Neural cell (in vitro differentiated cells): Measurements from ENCODE around the gene ATP13A3. TPM values are rescaled to one million over a fixed set of nuclear protein-coding genes. Genes with fewer than 3 reads are reported as not detected.
"Not testable (repeated sequence)": the region's sequence is repeated elsewhere in the genome, so short reads cannot be mapped to it uniquely, and the experiment has no call there.

Source experiments
- H2AFZ ChIP-seq: fragments of 200-600, 300-800 bp; sonication (generic), shearing (Covaris generic); 2 replicates; pipeline ENCODE4 v1.6.0; 2014; ENCODE audit warnings: low read depth, mild to moderate bottlenecking, antibody characterized with exemption, low read length, moderate library complexity
- H3F3A ChIP-seq: fragments of 200-600 bp; shearing (Covaris generic); 2 replicates; pipeline ENCODE4 v1.6.1; 2016; ENCODE audit warnings: mild to moderate bottlenecking, moderate library complexity, mixed read lengths, antibody characterized with exemption, low read length; ENCODE audit not compliant: insufficient read depth, poor library complexity, severe bottlenecking
- H3K27ac ChIP-seq: fragments of 200-600, 300-800 bp; sonication (generic), shearing (Covaris generic); 2 replicates; pipeline ENCODE4 v1.5.1; 2014; ENCODE audit warnings: mild to moderate bottlenecking, low read length, moderate library complexity
- H3K27me3 ChIP-seq: fragments of 300-800, 200-600 bp; sonication (generic), shearing (Covaris generic); 2 replicates; pipeline ENCODE4 v1.6.0; 2014; ENCODE audit warnings: mild to moderate bottlenecking, low read depth, low read length, moderate library complexity; ENCODE audit not compliant: insufficient read depth
- H3K36me3 ChIP-seq: fragments of 300-800, 200-600 bp; sonication (generic), shearing (Covaris generic); 2 replicates; pipeline ENCODE4 v1.5.1; 2014; ENCODE audit warnings: mild to moderate bottlenecking, antibody characterized with exemption, low read length, moderate library complexity; ENCODE audit not compliant: insufficient read depth
- H3K4me2 ChIP-seq: fragments of 300-800, 200-600 bp; sonication (generic), shearing (Covaris generic); 2 replicates; pipeline ENCODE4 v1.6.0; 2014; ENCODE audit warnings: mild to moderate bottlenecking, low read length
- H3K4me3 ChIP-seq: fragments of 300-800, 200-600 bp; sonication (generic), shearing (Covaris generic); 2 replicates; pipeline ENCODE4 v1.5.1; 2014; ENCODE audit warnings: mild to moderate bottlenecking, low read length, moderate library complexity
- H3K79me2 ChIP-seq: fragments of 200-600 bp; shearing (Covaris generic); replicated peaks from 2 replicates; pipeline ENCODE4 v1.6.0; 2014; ENCODE audit warnings: mild to moderate bottlenecking, low read length, moderate library complexity; ENCODE audit not compliant: insufficient read depth
- H3K9ac ChIP-seq: fragments of 300-800, 200-600 bp; sonication (generic), shearing (Covaris generic); 2 replicates; pipeline ENCODE4 v1.6.1; 2016; ENCODE audit warnings: mild to moderate bottlenecking, low read length, mixed read lengths
- H3K9me2 ChIP-seq: fragments of 200-600 bp; shearing (Covaris generic); 2 replicates; pipeline ENCODE4 v1.6.1; 2016; ENCODE audit warnings: mild to moderate bottlenecking, low read length, mixed read lengths; ENCODE audit not compliant: insufficient read depth
- H3K9me3 ChIP-seq: fragments of 200-600, 300-800 bp; sonication (generic), shearing (Covaris generic); 2 replicates; pipeline ENCODE4 v1.6.1; 2016; ENCODE audit warnings: mild to moderate bottlenecking, mixed run types, low read length, moderate library complexity, mixed read lengths
- H4K20me1 ChIP-seq: fragments of 200-600 bp; shearing (Covaris generic); 2 replicates; pipeline ENCODE4 v1.6.1; 2016; ENCODE audit warnings: mild to moderate bottlenecking, mixed run types; ENCODE audit not compliant: insufficient read depth
- EP300 ChIP-seq: fragments of 450-650 bp; conservative IDR thresholded peaks from 2 replicates; pipeline ENCODE4 v1.6.1; 2014; ENCODE audit warnings: antibody characterized with exemption, mild to moderate bottlenecking, moderate library complexity; ENCODE audit not compliant: poor library complexity, severe bottlenecking
- EZH2 ChIP-seq: fragments of 200-600, 300-800 bp; shearing (Covaris generic), sonication (generic); IDR thresholded peaks from 2 replicates; pipeline ENCODE4 v1.6.1; 2014; ENCODE audit warnings: antibody characterized with exemption, low read length, borderline replicate concordance, mild to moderate bottlenecking; ENCODE audit not compliant: insufficient read depth, poor library complexity, severe bottlenecking
- MXI1 ChIP-seq: fragments of 450-650 bp; conservative IDR thresholded peaks from 2 replicates; pipeline ENCODE4 v1.6.1; 2014; ENCODE audit warnings: antibody characterized with exemption, mild to moderate bottlenecking; ENCODE audit not compliant: poor library complexity, severe bottlenecking
- POLR2AphosphoS5 ChIP-seq: IDR thresholded peaks from 2 replicates; pipeline ENCODE4 v1.6.1; 2012
- RAD21 ChIP-seq: fragments of 450-650 bp; conservative IDR thresholded peaks from 2 replicates; pipeline ENCODE4 v1.6.1; 2014; ENCODE audit warnings: antibody characterized with exemption, mild to moderate bottlenecking, moderate library complexity
- SMC3 ChIP-seq: fragments of 450-650 bp; conservative IDR thresholded peaks from 2 replicates; pipeline ENCODE4 v1.6.1; 2014; ENCODE audit warnings: antibody characterized with exemption, mild to moderate bottlenecking, moderate library complexity; ENCODE audit not compliant: poor library complexity
- TAF1 ChIP-seq: IDR thresholded peaks from 2 replicates; pipeline ENCODE4 v1.6.1; 2012; ENCODE audit warnings: low read depth
- polyA plus RNA-seq: library from polyadenylated mRNA; depleted of rRNA; stranded (reverse); fragments of >200 nt; gene quantifications from 2 replicates; pipeline ENCODE4 v1.2.3, GENCODE V29; 2014
- TF ChIP-seq, protein P1 (sequence below): IDR thresholded peaks from 2 replicates; pipeline ENCODE4 v1.6.1; 2012; ENCODE audit warnings: borderline replicate concordance
- TF ChIP-seq, protein P2 (sequence below): fragments of 450-650 bp; IDR thresholded peaks from 2 replicates; pipeline ENCODE4 v1.5.1; 2014; ENCODE audit warnings: antibody characterized with exemption, mild to moderate bottlenecking, moderate library complexity; ENCODE audit not compliant: poor library complexity, severe bottlenecking

ATP13A3 gene
- polyA plus RNA-seq, 1 donor from 2014 or later = 64.7 TPM

DNA sequence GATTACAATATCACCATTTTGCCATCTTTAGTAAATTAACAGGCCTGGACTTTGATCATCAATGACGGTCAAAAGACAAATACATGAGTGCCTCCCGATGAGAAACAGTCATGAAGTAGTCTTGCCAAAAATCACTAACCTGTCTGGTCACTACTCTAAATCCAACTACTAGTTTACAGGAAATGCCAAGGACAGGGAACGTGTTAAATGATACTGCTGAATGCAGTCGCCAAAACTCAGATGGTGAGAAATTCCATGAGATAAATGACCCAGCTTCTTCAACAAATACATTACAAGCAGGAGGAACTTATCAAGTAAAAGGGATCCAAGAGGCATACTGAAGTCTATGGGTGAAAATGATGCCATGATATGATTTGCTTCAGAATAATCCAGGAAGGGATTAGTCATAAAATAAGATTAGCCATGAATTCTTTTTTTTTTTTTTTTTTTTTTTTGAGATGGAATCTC, 35.8 kb upstream of the ATP13A3 start:
- TF ChIP-seq EZH2 (no peak), EP300 (no peak), RAD21 (no peak), POLR2AphosphoS5 (no peak), MXI1 (no peak), TAF1 (no peak), SMC3 (no peak)
- TF ChIP-seq, protein P1, sequence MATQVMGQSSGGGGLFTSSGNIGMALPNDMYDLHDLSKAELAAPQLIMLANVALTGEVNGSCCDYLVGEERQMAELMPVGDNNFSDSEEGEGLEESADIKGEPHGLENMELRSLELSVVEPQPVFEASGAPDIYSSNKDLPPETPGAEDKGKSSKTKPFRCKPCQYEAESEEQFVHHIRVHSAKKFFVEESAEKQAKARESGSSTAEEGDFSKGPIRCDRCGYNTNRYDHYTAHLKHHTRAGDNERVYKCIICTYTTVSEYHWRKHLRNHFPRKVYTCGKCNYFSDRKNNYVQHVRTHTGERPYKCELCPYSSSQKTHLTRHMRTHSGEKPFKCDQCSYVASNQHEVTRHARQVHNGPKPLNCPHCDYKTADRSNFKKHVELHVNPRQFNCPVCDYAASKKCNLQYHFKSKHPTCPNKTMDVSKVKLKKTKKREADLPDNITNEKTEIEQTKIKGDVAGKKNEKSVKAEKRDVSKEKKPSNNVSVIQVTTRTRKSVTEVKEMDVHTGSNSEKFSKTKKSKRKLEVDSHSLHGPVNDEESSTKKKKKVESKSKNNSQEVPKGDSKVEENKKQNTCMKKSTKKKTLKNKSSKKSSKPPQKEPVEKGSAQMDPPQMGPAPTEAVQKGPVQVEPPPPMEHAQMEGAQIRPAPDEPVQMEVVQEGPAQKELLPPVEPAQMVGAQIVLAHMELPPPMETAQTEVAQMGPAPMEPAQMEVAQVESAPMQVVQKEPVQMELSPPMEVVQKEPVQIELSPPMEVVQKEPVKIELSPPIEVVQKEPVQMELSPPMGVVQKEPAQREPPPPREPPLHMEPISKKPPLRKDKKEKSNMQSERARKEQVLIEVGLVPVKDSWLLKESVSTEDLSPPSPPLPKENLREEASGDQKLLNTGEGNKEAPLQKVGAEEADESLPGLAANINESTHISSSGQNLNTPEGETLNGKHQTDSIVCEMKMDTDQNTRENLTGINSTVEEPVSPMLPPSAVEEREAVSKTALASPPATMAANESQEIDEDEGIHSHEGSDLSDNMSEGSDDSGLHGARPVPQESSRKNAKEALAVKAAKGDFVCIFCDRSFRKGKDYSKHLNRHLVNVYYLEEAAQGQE = no peak
- TF ChIP-seq, protein P2, sequence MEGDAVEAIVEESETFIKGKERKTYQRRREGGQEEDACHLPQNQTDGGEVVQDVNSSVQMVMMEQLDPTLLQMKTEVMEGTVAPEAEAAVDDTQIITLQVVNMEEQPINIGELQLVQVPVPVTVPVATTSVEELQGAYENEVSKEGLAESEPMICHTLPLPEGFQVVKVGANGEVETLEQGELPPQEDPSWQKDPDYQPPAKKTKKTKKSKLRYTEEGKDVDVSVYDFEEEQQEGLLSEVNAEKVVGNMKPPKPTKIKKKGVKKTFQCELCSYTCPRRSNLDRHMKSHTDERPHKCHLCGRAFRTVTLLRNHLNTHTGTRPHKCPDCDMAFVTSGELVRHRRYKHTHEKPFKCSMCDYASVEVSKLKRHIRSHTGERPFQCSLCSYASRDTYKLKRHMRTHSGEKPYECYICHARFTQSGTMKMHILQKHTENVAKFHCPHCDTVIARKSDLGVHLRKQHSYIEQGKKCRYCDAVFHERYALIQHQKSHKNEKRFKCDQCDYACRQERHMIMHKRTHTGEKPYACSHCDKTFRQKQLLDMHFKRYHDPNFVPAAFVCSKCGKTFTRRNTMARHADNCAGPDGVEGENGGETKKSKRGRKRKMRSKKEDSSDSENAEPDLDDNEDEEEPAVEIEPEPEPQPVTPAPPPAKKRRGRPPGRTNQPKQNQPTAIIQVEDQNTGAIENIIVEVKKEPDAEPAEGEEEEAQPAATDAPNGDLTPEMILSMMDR = no peak
- Histone ChIP-seq H3K79me2 (no peaks in the 10 kb centered on the region), H3K27me3 (no peaks in the 10 kb centered on the region), H3K4me3 (no peak overlapping the region), H3F3A (no peaks in the 10 kb centered on the region), H3K36me3 (no peaks in the 10 kb centered on the region), H4K20me1 (no peaks in the 10 kb centered on the region), H3K9me2 (no peaks in the 10 kb centered on the region), H2AFZ (no peak overlapping the region), H3K4me2 (no peak overlapping the region), H3K9ac (no peak overlapping the region), H3K9me3 (no peaks in the 10 kb centered on the region), H3K27ac (no peak overlapping the region)

DNA sequence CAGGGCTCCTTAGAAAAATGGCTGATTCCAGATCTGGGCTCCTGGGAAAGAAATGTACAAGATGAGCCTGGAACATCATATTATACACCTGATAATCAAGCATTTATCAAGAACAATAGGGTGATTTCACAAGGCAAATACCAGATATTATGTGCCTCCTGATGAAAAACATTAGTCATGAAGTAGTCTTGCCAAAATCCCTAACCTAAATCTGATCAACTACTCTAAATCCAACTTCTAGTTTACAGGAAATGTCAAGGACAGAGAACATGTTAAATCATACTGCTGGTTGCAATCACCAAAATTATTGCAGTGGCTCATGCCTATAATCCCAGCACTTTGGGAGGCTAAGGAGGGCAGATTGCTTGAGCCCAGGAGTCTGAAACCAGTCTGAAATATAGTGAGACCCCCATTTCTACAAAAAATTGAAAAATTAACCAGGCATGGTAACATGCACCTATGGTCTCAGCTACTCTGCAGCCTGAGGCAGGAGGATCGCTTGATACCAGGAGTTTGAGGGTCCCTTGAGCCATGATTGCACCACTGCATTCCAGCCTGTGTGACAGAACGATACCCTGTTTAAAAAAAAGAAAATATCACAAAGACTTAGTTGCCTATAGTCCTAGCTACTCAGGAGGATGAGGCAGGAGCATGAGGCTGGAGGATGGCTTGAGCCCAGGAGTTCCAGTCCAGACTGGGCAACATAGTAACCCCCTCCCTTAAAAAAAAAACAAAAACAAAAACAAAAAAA, 34.9 kb upstream of the ATP13A3 start:
- TF ChIP-seq EP300 (no peak), POLR2AphosphoS5 (no peak), RAD21 (no peak), TAF1 (no peak), MXI1 (no peak), SMC3 (no peak), EZH2 (no peak)
- TF ChIP-seq, protein P2 = no peak
- TF ChIP-seq, protein P1 = no peak
- Histone ChIP-seq H3K27ac (no peak overlapping the region), H3K4me2 (no peak overlapping the region), H3K36me3 (no peaks in the 10 kb centered on the region), H3F3A (no peaks in the 10 kb centered on the region), H3K9me3 (no peaks in the 10 kb centered on the region), H3K79me2 (no peaks in the 10 kb centered on the region), H3K9ac (no peak overlapping the region), H3K9me2 (no peaks in the 10 kb centered on the region), H3K27me3 (no peaks in the 10 kb centered on the region), H4K20me1 (no peaks in the 10 kb centered on the region), H2AFZ (no peak overlapping the region), H3K4me3 (no peak overlapping the region)

- H4K20me1 ChIP-seq, H3K79me2 ChIP-seq, H3K27me3 ChIP-seq, H3K4me3 ChIP-seq, H3K9me2 ChIP-seq, H3K4me2 ChIP-seq, H3K9ac ChIP-seq, H3K9me3 ChIP-seq, H3F3A ChIP-seq, H2AFZ ChIP-seq, H3K36me3 ChIP-seq, H3K27ac ChIP-seq: not testable (repeated sequence)
Observed at GRCh38 chr3:194520682-194521162, 33.9 kb upstream of the ATP13A3 start.
